Smooth muscle cell (in vitro differentiated cells): ENCODE data around the gene JCHAIN. TPM values are rescaled to one million over a fixed set of nuclear protein-coding genes. Genes with fewer than 3 reads are reported as not detected.

Experiments
- DNase-seq: peaks from one replicate; lab custom pipeline; 2025; ENCODE audit not compliant: unreplicated experiment; lab: John Stamatoyannopoulos, UW
- H2AFZ ChIP-seq: fragments of 200-600 bp; sonication (generic); 2 replicates; pipeline ENCODE4 v1.6.0; 2016; ENCODE audit warnings: antibody characterized with exemption, low read depth, mild to moderate bottlenecking
- H3F3A ChIP-seq: fragments of 200-600 bp; sonication (generic); 2 replicates; pipeline ENCODE4 v1.6.0; 2017; ENCODE audit warnings: antibody characterized with exemption, low read depth
- H3K27ac ChIP-seq: fragments of 200-600 bp; sonication (generic); 2 replicates; pipeline ENCODE4 v1.5.1; 2016; ENCODE audit warnings: low read depth, mild to moderate bottlenecking
- H3K27me3 ChIP-seq: fragments of 200-600 bp; sonication (generic); 2 replicates; pipeline ENCODE4 v1.6.1; 2016; ENCODE audit warnings: low read depth, mild to moderate bottlenecking
- H3K36me3 ChIP-seq: fragments of 200-600 bp; sonication (generic); 2 replicates; pipeline ENCODE4 v1.5.1; 2016; ENCODE audit warnings: low read depth
- H3K4me1 ChIP-seq: fragments of 200-600 bp; sonication (generic); 2 replicates; pipeline ENCODE4 v1.5.1; 2016; ENCODE audit warnings: low read depth
- H3K4me2 ChIP-seq: fragments of 200-600 bp; sonication (generic); 2 replicates; pipeline ENCODE4 v1.6.0; 2016; ENCODE audit warnings: mild to moderate bottlenecking
- H3K4me3 ChIP-seq: fragments of 200-600 bp; sonication (generic); 2 replicates; pipeline ENCODE4 v1.5.1; 2016; ENCODE audit warnings: mild to moderate bottlenecking
- H3K79me2 ChIP-seq: fragments of 200-600 bp; sonication (generic); 2 replicates; pipeline ENCODE4 v1.6.0; 2016; ENCODE audit warnings: low read depth, mild to moderate bottlenecking
- H3K9ac ChIP-seq: fragments of 200-600 bp; sonication (generic); 2 replicates; pipeline ENCODE4 v1.6.0; 2016; ENCODE audit warnings: low read depth
- H3K9me3 ChIP-seq: fragments of 200-600 bp; sonication (generic); replicated peaks from 2 replicates; pipeline ENCODE4 v1.5.1; 2016; ENCODE audit warnings: low read depth
- H4K20me1 ChIP-seq: fragments of 200-600 bp; sonication (generic); 2 replicates; pipeline ENCODE4 v1.6.0; 2016; ENCODE audit warnings: low read depth
- CTCF ChIP-seq: fragments of 200-600 bp; sonication (generic); IDR thresholded peaks from 2 replicates; pipeline ENCODE4 v1.5.1; 2017; ENCODE audit warnings: borderline replicate concordance, mild to moderate bottlenecking, antibody characterized with exemption; ENCODE audit not compliant: insufficient read depth, poor library complexity, severe bottlenecking
- WGBS: methylation state at CpG from one replicate; pipeline ENCODE4 v1.1.7; 2016; ENCODE audit warnings: low lambda C conversion rate; 5-methylcytosine and 5-hydroxymethylcytosine counted together
- polyA plus RNA-seq: library from polyadenylated mRNA; unstranded; fragments of >200 nt; fragmentation: Nextera tagmentation; extraction: Ambion mirVana; gene quantifications from 2 replicates; pipeline ENCODE4 v1.2.1, GENCODE V29; 2016
- small RNA-seq: library from RNA; depleted of rRNA; stranded (forward); fragments of <200 nt; gene quantifications from one replicate; pipeline ENCODE3, GENCODE V24; 2014
- total RNA-seq: library from RNA; depleted of rRNA; stranded (reverse); fragments of >200 nt; gene quantifications from 2 replicates; pipeline ENCODE4 v1.2.3, GENCODE V29; 2014

Gene JCHAIN
- total and polyA plus RNA-seq, 2 experiments from 2014 or later, result not detected

- WGBS, result 90% methylated on average over 2 of the region's 2 CpGs
- Histone ChIP-seq H3K27me3 (no peaks in the 10 kb centered on the region), H3K4me3 (no peak overlapping the region), H3K79me2 (no peaks in the 10 kb centered on the region), H3K27ac (no peak overlapping the region), H3K36me3 (no peaks in the 10 kb centered on the region), H4K20me1 (no peaks in the 10 kb centered on the region), H3K9me3 (no peaks in the 10 kb centered on the region), H3F3A (peaks cover 5% of the 10 kb centered on the region), H3K4me2 (no peak overlapping the region), H3K4me1 (peaks cover 2% of the 10 kb centered on the region), H2AFZ (no peak overlapping the region), H3K9ac (no peak overlapping the region)
- DNase-seq, result no peak
- TF ChIP-seq CTCF, result no peak
Measured at GRCh38 chr4:70608324-70608723, 58.0 kb downstream of the JCHAIN start.

GRCh38 chr4:70607334-70607853 lies 58.9 kb downstream of the JCHAIN start:
- 93% methylated on average over 3 of the region's 3 CpGs for WGBS
- Histone ChIP-seq H3K27ac (no peak overlapping the region), H3K4me3 (no peak overlapping the region), H3K4me1 (no peaks in the 10 kb centered on the region), H4K20me1 (no peaks in the 10 kb centered on the region), H3K4me2 (no peak overlapping the region), H3K9me3 (no peaks in the 10 kb centered on the region), H3K27me3 (no peaks in the 10 kb centered on the region), H2AFZ (no peak overlapping the region), H3F3A (no peaks in the 10 kb centered on the region), H3K79me2 (no peaks in the 10 kb centered on the region), H3K9ac (no peak overlapping the region), H3K36me3 (no peaks in the 10 kb centered on the region)
- TF ChIP-seq CTCF, result no peak
- DNase-seq, result no peak

GRCh38 chr4:70606459-70606858 lies 59.8 kb downstream of the JCHAIN start:
- Histone ChIP-seq H2AFZ (no peak overlapping the region), H3K27me3 (no peaks in the 10 kb centered on the region), H3K4me2 (no peak overlapping the region), H3F3A (no peaks in the 10 kb centered on the region), H4K20me1 (no peaks in the 10 kb centered on the region), H3K27ac (no peak overlapping the region), H3K36me3 (no peaks in the 10 kb centered on the region), H3K9ac (no peak overlapping the region), H3K9me3 (no peaks in the 10 kb centered on the region), H3K4me1 (no peaks in the 10 kb centered on the region), H3K79me2 (no peaks in the 10 kb centered on the region), H3K4me3 (no peak overlapping the region)
- no peak for DNase-seq
- 90% methylated on average over 8 of the region's 8 CpGs for WGBS
- no peak for TF ChIP-seq CTCF

Small RNA genes within 50 kb of the gene (small RNA-seq; reads per million reads assigned to genes)
- gene RNU6-520P (not detected), gene RNU6-784P (not detected)

Other genes with a start within 250 kb of the JCHAIN start
- not detected in 2 replicates for gene MUC7, start 194.3 kb downstream of the JCHAIN start, total RNA-seq
- not detected in 2 replicates for gene MUC7, start 194.3 kb downstream of the JCHAIN start, polyA plus RNA-seq
- not detected in 2 replicates for gene AMTN, start 147.9 kb downstream of the JCHAIN start, total RNA-seq
- gene AMTN, start 147.9 kb downstream of the JCHAIN start, polyA plus RNA-seq, result 0.61 and 1.4 TPM in 2 replicates
- gene AMBN, start 74.3 kb downstream of the JCHAIN start, total RNA-seq, result not detected in 2 replicates
- gene AMBN, start 74.3 kb downstream of the JCHAIN start, polyA plus RNA-seq, result not detected in 2 replicates
- not detected in 2 replicates for gene ENAM, start 37.8 kb downstream of the JCHAIN start, total RNA-seq
- not detected in 2 replicates for gene ENAM, start 37.8 kb downstream of the JCHAIN start, polyA plus RNA-seq
- 15.2 and 18.8 TPM in 2 replicates for gene UTP3, start 22.0 kb upstream of the JCHAIN start, total RNA-seq
- 11.8 and 14.3 TPM in 2 replicates for gene UTP3, start 22.0 kb upstream of the JCHAIN start, polyA plus RNA-seq
- gene RUFY3, start 55.5 kb upstream of the JCHAIN start, total RNA-seq, result 42.8 and 49.2 TPM in 2 replicates
- 22.2 and 23.6 TPM in 2 replicates for gene RUFY3, start 55.5 kb upstream of the JCHAIN start, polyA plus RNA-seq
- 109 and 120 TPM in 2 replicates for gene GRSF1, start 173.4 kb upstream of the JCHAIN start, total RNA-seq
- gene GRSF1, start 173.4 kb upstream of the JCHAIN start, polyA plus RNA-seq, result 105 and 117 TPM in 2 replicates
- gene MOB1B, start 235.9 kb upstream of the JCHAIN start, total RNA-seq, result 18.3 and 23.7 TPM in 2 replicates
- gene MOB1B, start 235.9 kb upstream of the JCHAIN start, polyA plus RNA-seq, result 3.4 and 4.4 TPM in 2 replicates